ENCODE results near the gene STMN1. TPM values are rescaled to one million over a fixed set of nuclear protein-coding genes. Genes with fewer than 3 reads are reported as not detected.

STMN1 gene
- total and polyA plus RNA-seq, 9 of the 15 experiments (the other 6 are each of a cell fraction or from before 2014, with no cell fraction given) = 269 to 2,153 (median 595) TPM

DNA sequence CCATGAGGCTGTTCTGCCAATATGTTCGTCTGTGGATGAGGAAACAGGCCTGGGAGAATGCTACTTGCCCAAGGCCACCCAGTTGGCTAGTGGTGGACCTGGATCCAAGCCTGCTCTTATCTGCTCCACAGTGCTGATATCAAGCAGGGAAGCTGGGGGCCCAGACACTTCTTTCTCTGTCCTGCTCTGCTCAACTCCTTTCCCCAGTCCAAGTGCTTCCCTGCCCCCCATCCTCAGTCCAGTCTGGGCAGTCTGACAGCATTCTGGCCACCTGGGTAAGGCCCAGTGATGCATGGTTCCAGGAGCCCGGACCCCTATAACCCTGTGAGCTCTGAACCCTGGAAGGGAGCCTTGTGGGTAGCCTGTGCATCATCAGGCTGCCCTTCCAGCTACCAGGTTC, 26.5 kb downstream of the STMN1 start (continued):
- no peak for TF ChIP-seq NFYB (IDR thresholded peaks at IDR 0.05; ENCODE audit: extremely low read depth, insufficient read length)
- no peak for TF ChIP-seq NR2C2 (CRISPR knock-in tag; IDR thresholded peaks at IDR 0.05)
- TF ChIP-seq NR2C2 (tag; IDR thresholded peaks at IDR 0.05) = no peak
- 0 out of 2 replicates have a peak, but pooled peaks have one; percentile 21 for TF ChIP-seq ZNF224 (CRISPR knock-in tag; IDR thresholded peaks at IDR 0.05)
- TF ChIP-seq ZFP30 (CRISPR knock-in tag; IDR thresholded peaks at IDR 0.05; ENCODE audit: borderline replicate concordance) = no peak
- TF ChIP-seq TFAP4 (CRISPR knock-in tag; IDR thresholded peaks at IDR 0.05; ENCODE audit: borderline replicate concordance) = 0 out of 2 replicates have a peak, but pooled peaks have one; percentile 29
- TF ChIP-seq MAZ (CRISPR knock-in tag; conservative IDR thresholded peaks at IDR 0.05 in 1 of 2, IDR thresholded peaks at IDR 0.05 in 1 of 2) = 0 out of 4 replicates have a peak, but pooled peaks of 1 of the 2 experiments have one; percentile 38
- TF ChIP-seq IRF2 (CRISPR knock-in tag; IDR thresholded peaks at IDR 0.05) = no peak
- TF ChIP-seq AFF4 (CRISPR knock-in tag; IDR thresholded peaks at IDR 0.05) = no peak
- no peak for TF ChIP-seq SMAD3 (CRISPR knock-in tag; conservative IDR thresholded peaks at IDR 0.05)
- no peak for TF ChIP-seq ZNF354B (CRISPR knock-in tag; IDR thresholded peaks at IDR 0.05)
- TF ChIP-seq ZNF75A (CRISPR knock-in tag; IDR thresholded peaks at IDR 0.05) = no peak
- TF ChIP-seq U2AF2 (optimal IDR thresholded peaks at IDR 0.05; ENCODE audit: low read depth, low read length) = no peak
- no peak for TF ChIP-seq DLX4 (CRISPR knock-in tag; IDR thresholded peaks at IDR 0.05)
- TF ChIP-seq TFAM (CRISPR knock-in tag; conservative IDR thresholded peaks at IDR 0.05) = no peak
- TF ChIP-seq XRCC4 (IDR thresholded peaks at IDR 0.05; ENCODE audit: extremely low read depth, insufficient read depth, insufficient read length) = no peak
- TF ChIP-seq ZNF384 (IDR thresholded peaks at IDR 0.05; ENCODE audit: low read depth, low read length) = no peak
- no peak for TF ChIP-seq SAFB (IDR thresholded peaks at IDR 0.05; ENCODE audit: borderline replicate concordance, low read depth, low read length)
- TF ChIP-seq CCAR2 (IDR thresholded peaks at IDR 0.05; ENCODE audit: low read depth, low read length) = no peak
